ENCODE measurements around the gene ARCN1.
"Not testable (repeated sequence)": the region's sequence is repeated elsewhere in the genome, so short reads cannot be mapped to it uniquely, and the experiment has no call there.

ARCN1 gene

GRCh38 chr11:118607401-118608359 is 35.5 kb downstream of the ARCN1 start, which contains the start of gene PHLDB1:
TSS of gene PHLDB1 (plus strand) at chr11:118607615. CDS start at chr11:118613837, 6,222 bp downstream.
- DNase-seq, result peak; percentile 79

- DNase-seq, result peak; percentile 71
Observed at GRCh38 chr11:118608360-118609227, 36.4 kb downstream of the ARCN1 start.

DNA sequence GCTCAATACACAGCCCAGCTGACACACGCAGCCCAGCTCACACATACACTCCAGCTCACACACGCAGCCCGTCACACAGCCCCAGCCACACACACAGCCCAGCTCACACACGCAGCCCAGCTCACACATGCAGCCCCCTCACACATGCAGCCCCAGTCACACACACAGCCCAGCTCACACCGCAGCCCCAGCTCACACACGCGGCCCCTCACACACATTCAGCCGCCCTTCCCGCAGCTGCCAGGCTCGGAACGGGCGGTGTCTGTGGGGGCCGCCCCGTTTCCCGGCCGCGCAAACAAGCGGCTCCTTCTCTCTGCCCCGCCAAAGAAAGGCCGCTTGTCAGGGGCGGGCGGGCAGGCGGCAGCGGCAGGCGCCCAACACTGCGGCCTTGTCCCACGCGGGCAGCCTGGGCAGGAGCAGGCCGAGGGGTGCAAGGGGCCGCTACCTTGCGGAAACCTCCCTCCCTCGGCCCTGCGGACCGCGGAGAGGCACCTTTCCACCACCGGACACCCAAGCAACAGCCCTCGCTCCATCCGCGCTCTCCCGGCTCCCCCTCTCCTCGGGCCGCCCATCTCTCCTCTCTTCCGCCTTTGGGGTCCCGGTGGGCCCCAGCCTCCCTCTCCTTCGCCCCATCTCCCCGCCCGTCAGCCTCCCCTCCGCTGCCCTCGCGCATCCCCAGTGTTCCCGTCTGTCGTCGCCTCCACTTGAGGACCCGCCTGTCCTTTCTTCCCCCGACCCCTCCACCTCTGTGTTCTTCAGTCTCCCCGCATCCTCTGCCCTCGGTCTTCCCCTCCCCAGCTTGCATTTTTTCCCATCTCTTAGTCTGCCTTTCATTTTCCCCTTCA is 37.4 kb downstream of the ARCN1 start:
- peak; percentile 65 for DNase-seq

DNA sequence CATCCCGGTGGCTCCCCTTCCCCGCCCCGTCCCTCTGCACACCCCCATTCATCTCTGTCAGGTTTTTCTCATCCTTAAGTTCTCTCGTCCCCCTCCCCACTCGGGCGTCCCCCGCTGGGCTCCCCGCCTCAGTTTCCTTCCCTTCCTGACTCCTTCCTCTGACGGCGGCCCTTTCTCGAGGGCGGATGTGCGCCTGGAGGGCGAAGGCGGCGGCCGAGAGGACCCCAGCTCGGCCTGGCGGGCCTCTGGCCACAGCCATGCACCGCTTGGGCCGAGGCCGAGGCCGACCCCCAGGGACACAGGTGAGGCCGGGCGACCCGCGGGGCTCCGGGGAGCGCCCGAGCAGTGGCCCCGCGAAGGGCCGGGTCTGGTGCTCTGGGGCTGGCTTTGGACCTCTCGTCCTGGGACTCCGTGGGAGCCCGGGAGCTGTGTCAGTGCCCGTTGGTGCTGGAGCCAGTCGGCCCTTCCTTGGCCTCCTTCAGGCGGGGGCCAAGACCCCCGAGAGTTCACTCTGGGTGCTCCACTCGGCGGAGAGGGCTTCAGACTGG is 38.1 kb downstream of the ARCN1 start:
- peak; percentile 54 for DNase-seq

DNA sequence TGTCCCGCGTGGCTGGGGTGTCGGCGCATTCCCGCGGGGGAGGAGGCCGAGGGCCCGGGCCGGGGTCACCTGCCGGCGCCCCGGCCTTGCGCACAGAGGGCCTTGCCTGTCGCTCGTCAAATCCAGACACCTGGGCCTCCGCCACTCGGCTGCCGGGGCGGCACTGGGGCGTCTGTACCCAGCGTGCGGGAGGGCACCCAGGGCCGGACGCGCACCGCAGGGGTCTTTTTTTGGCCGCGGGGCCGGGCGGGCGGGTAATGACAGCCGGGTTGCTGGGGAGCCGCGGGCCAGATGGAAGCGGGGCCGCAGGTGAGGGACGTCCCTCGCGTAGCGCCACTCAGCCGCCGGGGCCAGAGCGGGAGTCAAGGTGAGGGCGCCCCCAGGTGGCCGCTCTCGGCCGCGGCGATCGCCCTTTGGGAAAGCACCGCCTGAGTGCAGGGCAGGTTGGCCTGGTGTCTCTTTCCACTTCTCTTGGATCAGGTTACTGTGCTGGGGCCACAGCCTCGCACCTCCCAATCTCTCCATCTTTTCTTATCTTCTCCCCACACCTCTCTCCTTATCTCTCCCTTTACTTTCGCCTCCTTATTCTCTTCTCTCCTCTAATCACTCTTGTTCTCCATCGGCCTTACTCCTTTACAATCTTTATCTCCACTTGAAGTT is 38.7 kb downstream of the ARCN1 start:
- DNase-seq, result peak; percentile 93

DNA sequence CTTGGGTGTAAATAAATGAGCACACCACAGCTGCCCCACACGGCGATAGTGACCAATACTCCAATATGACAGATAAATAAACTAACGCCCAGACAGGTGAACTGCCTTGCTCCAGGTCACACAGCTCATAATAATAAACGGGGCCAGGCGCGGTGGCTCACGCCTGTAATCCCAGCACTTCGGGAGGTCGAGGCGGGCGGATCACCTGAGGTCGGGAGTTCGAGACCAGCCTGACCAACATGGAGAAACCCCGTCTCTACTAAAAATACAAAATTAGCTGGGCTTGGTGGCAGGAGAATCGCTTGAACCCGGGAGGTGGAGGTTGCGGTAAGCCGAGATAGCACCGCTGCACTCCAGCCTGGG is 39.2 kb downstream of the ARCN1 start:
- DNase-seq, result not testable (repeated sequence)

DNA sequence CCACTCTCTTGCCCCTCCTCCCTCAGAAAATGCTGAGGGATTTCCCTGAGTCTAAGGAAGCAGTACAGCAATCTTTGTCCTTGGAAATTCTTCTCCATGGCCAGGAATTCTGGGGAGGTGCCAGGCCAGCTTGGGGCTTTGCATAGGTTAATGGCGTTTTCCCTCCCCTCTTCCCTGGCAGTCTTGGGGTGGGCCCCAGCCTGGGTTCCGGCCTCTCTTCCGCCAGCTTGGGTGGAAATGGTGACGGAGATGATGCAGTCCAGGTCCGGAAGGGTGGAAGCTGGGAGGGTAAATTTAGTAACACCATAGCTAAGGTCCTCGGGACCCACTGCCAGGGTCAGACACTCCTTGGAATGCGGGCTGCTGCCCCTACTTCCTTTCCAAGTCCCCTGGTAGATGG is 40.2 kb downstream of the ARCN1 start:
- DNase-seq, result no peak

DNA sequence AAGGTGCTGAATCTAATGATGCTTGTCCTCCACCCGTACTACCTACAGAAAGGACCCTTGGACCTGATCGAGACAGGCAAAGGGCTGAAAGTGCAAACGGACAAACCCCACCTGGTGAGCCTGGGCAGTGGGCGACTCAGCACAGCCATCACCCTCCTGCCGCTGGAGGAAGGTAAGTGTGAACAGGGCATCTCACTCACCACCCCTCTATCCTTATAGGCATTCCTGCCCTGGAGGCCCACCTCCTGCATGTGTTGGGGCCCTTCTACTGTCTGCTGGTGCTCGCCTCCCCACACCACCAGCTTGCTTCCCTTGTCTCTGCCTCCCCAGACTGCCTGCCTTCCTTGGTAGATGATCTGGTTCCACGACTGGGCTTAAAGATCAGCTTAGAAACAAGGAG is 42.3 kb downstream of the ARCN1 start:
- DNase-seq, result no peak

GRCh38 chr11:118615282-118615975 is 43.2 kb downstream of the ARCN1 start:
- DNase-seq, result peak; percentile 96

GRCh38 chr11:118615976-118616371 is 43.8 kb downstream of the ARCN1 start:
- DNase-seq, result peak; percentile 61

- peak; percentile 91 for DNase-seq
Observed at GRCh38 chr11:118618115-118618990, 46.1 kb downstream of the ARCN1 start.

GRCh38 chr11:118618991-118619375 is 46.8 kb downstream of the ARCN1 start:
- DNase-seq, result peak; percentile 81

DNA sequence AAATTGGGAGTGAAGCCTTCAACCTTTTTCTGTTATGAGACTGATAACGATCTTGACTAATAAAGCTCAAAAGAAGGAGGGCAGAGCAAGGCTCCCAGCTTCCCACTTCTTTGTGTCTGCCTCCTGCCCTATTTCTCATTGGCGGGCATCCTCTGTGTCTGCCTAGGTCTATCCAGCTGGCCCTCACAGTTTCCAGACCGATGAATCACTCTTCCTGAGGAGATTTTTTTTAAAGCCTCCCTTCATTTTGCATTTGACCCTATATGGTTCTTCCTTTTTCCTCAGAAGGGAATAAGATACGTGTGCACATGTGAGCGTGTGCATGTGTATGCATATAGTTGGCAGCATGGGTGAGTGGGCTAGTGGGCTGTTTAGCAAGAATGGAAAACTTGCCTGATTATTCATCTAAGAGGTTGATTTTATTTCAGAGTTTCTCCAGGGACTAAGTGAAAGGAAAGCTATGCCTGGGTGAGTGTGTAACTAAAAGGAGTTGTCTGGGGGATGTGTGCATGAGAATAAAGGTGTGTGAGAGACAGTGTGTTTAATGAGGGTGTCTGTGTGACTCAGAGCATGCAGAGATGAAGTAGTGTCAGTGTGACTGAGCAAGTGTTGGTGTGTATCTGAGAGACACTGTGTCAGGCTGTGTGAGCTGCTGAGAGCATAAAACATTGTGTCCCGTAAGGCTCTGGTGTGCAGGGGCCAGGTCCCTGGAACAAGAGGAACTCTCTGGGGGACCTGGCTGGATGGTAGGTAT is 47.4 kb downstream of the ARCN1 start:
- DNase-seq, result peak; percentile 86

GRCh38 chr11:118620529-118621070 is 48.4 kb downstream of the ARCN1 start:
- no peak for DNase-seq

DNA sequence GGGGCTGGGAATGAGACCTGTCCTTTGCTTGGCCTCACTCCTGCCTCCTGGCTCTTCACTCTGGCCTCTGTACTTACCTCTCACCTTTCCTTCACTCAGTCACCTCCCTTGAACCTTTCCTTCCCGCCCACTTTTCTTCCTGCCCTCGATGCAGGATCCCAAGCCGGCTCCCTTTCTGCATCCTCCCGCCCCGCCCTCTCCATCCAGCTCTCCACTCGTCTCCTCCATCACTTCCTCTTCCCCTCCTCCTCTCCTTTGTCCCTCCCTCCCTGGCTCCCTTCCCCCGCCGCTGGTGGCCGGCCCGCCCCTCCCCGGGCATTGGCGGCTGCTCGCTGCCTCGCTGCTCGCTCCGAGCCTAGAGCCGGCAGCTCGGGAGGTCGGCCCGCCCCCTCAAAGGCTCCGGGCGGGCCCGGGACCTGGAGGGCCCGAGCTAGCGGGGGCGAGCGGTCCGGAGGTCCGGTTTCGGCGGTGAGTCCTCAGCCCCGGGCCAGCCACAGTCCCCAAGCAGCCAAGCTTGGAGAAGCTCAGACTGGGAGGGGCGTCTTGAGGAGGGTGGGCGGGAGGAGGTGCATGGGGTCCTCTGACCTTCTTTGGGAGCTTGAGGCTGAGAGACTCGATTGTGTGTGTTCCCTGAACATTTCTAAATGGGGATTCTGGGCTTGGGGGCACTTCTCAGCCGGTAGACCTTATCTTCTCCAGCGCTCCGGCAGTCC is 49.0 kb downstream of the ARCN1 start:
- peak; percentile 97 for DNase-seq

DNA sequence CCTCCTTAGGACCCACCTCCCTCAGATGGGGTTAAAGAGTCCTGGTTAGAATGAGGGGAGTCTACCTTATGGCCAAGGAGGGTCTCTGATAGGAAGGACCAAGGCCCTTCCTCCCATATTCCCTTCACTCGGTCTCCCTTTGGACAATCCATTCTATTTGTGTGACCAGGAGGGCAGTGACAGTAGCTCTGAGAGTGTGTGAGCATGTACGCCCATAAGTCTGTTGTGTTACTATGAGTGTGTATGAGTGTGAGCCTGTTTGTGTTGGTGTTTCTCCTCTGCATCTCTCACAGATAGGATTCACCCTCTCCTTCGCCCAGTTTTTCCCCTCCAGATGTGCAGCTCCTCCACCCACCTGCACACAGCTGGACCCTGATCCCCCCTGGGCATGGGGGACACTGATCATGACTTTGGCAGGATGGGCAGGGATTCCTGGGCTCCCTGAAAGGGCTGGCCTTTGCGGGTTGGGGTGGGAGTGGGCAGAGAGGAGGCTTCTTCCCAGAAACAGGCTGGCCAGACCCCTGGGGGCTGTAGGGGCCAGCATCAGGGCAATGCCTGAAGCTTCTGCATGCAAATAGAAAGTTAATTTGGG is 49.7 kb downstream of the ARCN1 start:
- no peak for DNase-seq

GRCh38 chr11:118622376-118623268 is 50.4 kb downstream of the ARCN1 start:
- DNase-seq, result peak; percentile 92

Data from islet precursor cell (in vitro differentiated cells).